Karpas-422 (cell line): ENCODE data around the gene WHRN. TPM values are rescaled to one million over a fixed set of nuclear protein-coding genes. Genes with fewer than 3 reads are reported as not detected.

Experiments used
- DNase-seq: peaks from one replicate; pipeline ENCODE4 v3.0.0-alpha.2; 2015
- H2AFZ ChIP-seq: fragments of 200-600 bp; sonication (generic); 2 replicates; pipeline ENCODE4 v1.6.1; 2014; ENCODE audit warnings: antibody characterized with exemption, low read length, mixed read lengths
- H3K27ac ChIP-seq: fragments of 200-600 bp; sonication (generic); 2 replicates; pipeline ENCODE4 v1.5.1; 2014; ENCODE audit warnings: mild to moderate bottlenecking, low read length, moderate library complexity
- H3K27me3 ChIP-seq: fragments of 200-600 bp; sonication (generic); 2 replicates; pipeline ENCODE4 v1.6.1; 2014; ENCODE audit warnings: low read length, mixed read lengths
- H3K36me3 ChIP-seq: fragments of 200-600 bp; sonication (generic); 2 replicates; pipeline ENCODE4 v1.6.1; 2014; ENCODE audit warnings: low read length, mixed read lengths; ENCODE audit not compliant: insufficient read depth
- H3K4me1 ChIP-seq: fragments of 200-600 bp; sonication (generic); 2 replicates; pipeline ENCODE4 v1.6.1; 2014; ENCODE audit warnings: mild to moderate bottlenecking, low read length, mixed read lengths
- H3K4me2 ChIP-seq: fragments of 200-600 bp; sonication (generic); 2 replicates; pipeline ENCODE4 v1.6.1; 2014; ENCODE audit warnings: low read length, low read depth, mild to moderate bottlenecking; ENCODE audit not compliant: poor library complexity, severe bottlenecking
- H3K4me3 ChIP-seq: fragments of 200-600 bp; sonication (generic); 2 replicates; pipeline ENCODE4 v1.5.1; 2014; ENCODE audit warnings: mild to moderate bottlenecking, antibody characterized with exemption, low read length, mixed read lengths
- H3K79me2 ChIP-seq: fragments of 200-600 bp; sonication (generic); 2 replicates; pipeline ENCODE4 v1.6.1; 2014; ENCODE audit warnings: mild to moderate bottlenecking, low read length, mixed read lengths
- H3K9ac ChIP-seq: fragments of 200-600 bp; sonication (generic); 2 replicates; pipeline ENCODE4 v1.6.0; 2014; ENCODE audit warnings: low read length
- H3K9me2 ChIP-seq: fragments of 200-600 bp; sonication (generic), shearing (Covaris generic); replicated peaks from 2 replicates; pipeline ENCODE4 v1.6.0; 2014; ENCODE audit warnings: mild to moderate bottlenecking, low read length, moderate library complexity; ENCODE audit not compliant: insufficient read depth
- H3K9me3 ChIP-seq: fragments of 300-700, 200-600 bp; sonication (generic); 2 replicates; pipeline ENCODE4 v1.6.1; 2014; ENCODE audit warnings: low read length, mixed read lengths
- H4K20me1 ChIP-seq: fragments of 200-600 bp; sonication (generic); 2 replicates; pipeline ENCODE4 v1.6.1; 2014; ENCODE audit warnings: mild to moderate bottlenecking, antibody characterized with exemption, low read length, low read depth; ENCODE audit not compliant: insufficient read depth
- total RNA-seq: library from RNA; depleted of rRNA; stranded (reverse); fragments of >200 nt; shearing (Covaris generic); gene quantifications from 2 replicates; pipeline ENCODE4 v1.2.3, GENCODE V29; 2014; ENCODE audit warnings: low replicate concordance

WHRN gene
- total RNA-seq, 1 experiment from 2014 or later, result 0.30 TPM

- no peak for DNase-seq
- Histone ChIP-seq H3K4me1 (no peaks in the 10 kb centered on the region), H3K9ac (no peak overlapping the region), H3K9me3 (no peaks in the 10 kb centered on the region), H3K36me3 (no peaks in the 10 kb centered on the region), H3K4me2 (no peak overlapping the region), H3K4me3 (no peak overlapping the region), H3K79me2 (no peaks in the 10 kb centered on the region), H2AFZ (no peak overlapping the region), H3K27me3 (no peaks in the 10 kb centered on the region), H3K27ac (no peak overlapping the region), H4K20me1 (no peaks in the 10 kb centered on the region), H3K9me2 (no peaks in the 10 kb centered on the region)
These were observed 27.6 kb downstream of the WHRN start for GRCh38 chr9:114477642-114478041.

DNA sequence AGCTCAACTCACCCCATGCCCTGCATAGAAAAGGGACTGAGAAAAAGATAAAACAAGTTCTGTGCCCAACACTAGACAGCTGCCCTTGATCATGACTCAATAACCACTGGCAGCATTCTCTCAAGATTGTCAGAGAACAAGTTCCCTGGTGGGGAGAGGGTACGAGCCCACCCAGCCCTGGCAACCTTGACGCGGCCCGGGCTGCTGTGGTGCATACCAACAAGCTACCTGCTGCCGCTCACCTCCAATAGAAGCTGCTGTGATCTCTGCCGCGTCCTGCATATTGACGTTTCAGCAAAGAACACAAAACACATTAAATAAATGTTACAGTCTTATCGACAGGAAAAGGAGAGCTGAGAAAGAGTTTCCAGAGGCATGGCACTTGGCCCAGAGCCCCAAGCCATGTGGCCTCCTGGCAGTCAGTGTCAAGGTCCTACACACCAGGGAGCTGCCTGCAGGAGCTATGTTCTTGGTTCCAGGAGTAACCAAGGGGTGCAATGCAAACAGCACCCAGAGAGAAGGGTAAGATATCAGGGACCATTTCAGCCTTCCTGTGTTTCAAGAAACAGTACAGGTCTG, 28.3 kb downstream of the WHRN start:
- Histone ChIP-seq H4K20me1 (no peaks in the 10 kb centered on the region), H3K4me3 (no peak overlapping the region), H3K36me3 (no peaks in the 10 kb centered on the region), H3K9me2 (no peaks in the 10 kb centered on the region), H3K27me3 (no peaks in the 10 kb centered on the region), H3K9ac (no peak overlapping the region), H2AFZ (no peak overlapping the region), H3K4me2 (no peak overlapping the region), H3K27ac (no peak overlapping the region), H3K9me3 (no peaks in the 10 kb centered on the region), H3K4me1 (no peaks in the 10 kb centered on the region), H3K79me2 (no peaks in the 10 kb centered on the region)
- DNase-seq, result no peak

- Histone ChIP-seq H2AFZ (no peak overlapping the region), H3K9me3 (no peaks in the 10 kb centered on the region)
These were observed 29.7 kb downstream of the WHRN start for GRCh38 chr9:114475412-114476135.

DNA sequence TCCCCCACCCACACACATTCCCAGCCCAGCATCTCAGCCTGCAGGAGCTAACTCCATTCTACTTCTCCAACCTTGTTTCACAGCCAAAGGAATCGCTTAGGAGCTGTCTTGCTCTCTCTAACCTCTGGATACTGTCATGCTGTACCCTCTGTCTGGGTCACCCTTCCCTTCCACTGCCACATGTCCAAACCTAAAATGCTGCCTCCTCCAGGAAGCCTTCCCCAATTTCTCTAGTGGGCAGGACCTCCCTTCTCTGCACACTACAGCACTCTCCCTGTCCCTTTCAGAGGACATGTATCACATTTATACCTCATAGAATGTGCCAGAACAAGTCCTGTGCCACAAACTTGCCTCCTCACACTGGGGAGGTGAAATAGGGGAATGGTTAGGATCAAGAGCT, 30.8 kb downstream of the WHRN start:
- H4K20me1 ChIP-seq, result no peaks in the 10 kb centered on the region
- H3K4me3 ChIP-seq, result no peak overlapping the region
- H3K4me1 ChIP-seq, result no peaks in the 10 kb centered on the region
- H3K4me2 ChIP-seq, result no peak overlapping the region
- no peak overlapping the region for H3K9ac ChIP-seq
- H3K9me3 ChIP-seq, result no peaks in the 10 kb centered on the region
- H2AFZ ChIP-seq, result no peak overlapping the region
- DNase-seq, result no peak
- H3K9me2 ChIP-seq, result no peaks in the 10 kb centered on the region
- no peaks in the 10 kb centered on the region for H3K79me2 ChIP-seq
- no peak overlapping the region for H3K27ac ChIP-seq
- H3K27me3 ChIP-seq, result no peaks in the 10 kb centered on the region
- no peaks in the 10 kb centered on the region for H3K36me3 ChIP-seq

More at GRCh38 chr9:114475412-114476135, 29.7 kb downstream of the WHRN start:
- Histone ChIP-seq H3K4me1 (no peaks in the 10 kb centered on the region), H4K20me1 (no peaks in the 10 kb centered on the region), H3K27ac (no peak overlapping the region), H3K36me3 (no peaks in the 10 kb centered on the region), H3K27me3 (no peaks in the 10 kb centered on the region), H3K79me2 (no peaks in the 10 kb centered on the region), H3K4me2 (no peak overlapping the region), H3K4me3 (no peak overlapping the region), H3K9me2 (no peaks in the 10 kb centered on the region), H3K9ac (no peak overlapping the region)
- no peak for DNase-seq

DNA sequence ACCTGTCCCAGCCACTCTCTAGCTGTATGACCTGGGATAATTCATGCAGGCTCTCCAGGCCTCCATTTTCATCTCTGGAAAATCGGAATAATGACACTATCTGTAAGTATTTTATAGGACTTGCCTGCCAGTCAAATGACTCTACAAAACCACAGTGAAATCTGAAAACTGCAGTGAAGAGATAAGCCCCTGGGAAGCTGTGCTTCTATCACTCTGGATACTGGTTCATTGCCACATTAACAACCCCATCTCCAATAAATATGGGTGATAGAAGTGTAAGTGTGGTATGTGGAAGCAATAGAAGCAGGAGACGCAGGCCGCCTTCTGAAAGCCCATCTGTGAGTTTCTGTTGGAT, 31.8 kb downstream of the WHRN start:
- H3K9ac ChIP-seq, result no peak overlapping the region
- no peak overlapping the region for H2AFZ ChIP-seq
- H3K4me1 ChIP-seq, result no peaks in the 10 kb centered on the region
- H3K9me3 ChIP-seq, result no peaks in the 10 kb centered on the region
- no peaks in the 10 kb centered on the region for H3K9me2 ChIP-seq
- H3K79me2 ChIP-seq, result no peaks in the 10 kb centered on the region
- no peak overlapping the region for H3K27ac ChIP-seq
- H4K20me1 ChIP-seq, result no peaks in the 10 kb centered on the region
- H3K4me2 ChIP-seq, result no peak overlapping the region
- no peaks in the 10 kb centered on the region for H3K36me3 ChIP-seq
- DNase-seq, result no peak
- H3K4me3 ChIP-seq, result no peak overlapping the region
- no peaks in the 10 kb centered on the region for H3K27me3 ChIP-seq

- no peaks in the 10 kb centered on the region for H3K27me3 ChIP-seq
These were observed 32.4 kb downstream of the WHRN start for GRCh38 chr9:114472765-114473446.

GRCh38 chr9:114471157-114471556, 34.1 kb downstream of the WHRN start:
- no peaks in the 10 kb centered on the region for H3K36me3 ChIP-seq
- no peaks in the 10 kb centered on the region for H3K9me2 ChIP-seq
- no peaks in the 10 kb centered on the region for H3K9me3 ChIP-seq
- no peak overlapping the region for H2AFZ ChIP-seq
- DNase-seq, result no peak
- no peaks in the 10 kb centered on the region for H3K4me1 ChIP-seq
- H3K4me3 ChIP-seq, result no peak overlapping the region
- no peaks in the 10 kb centered on the region for H3K79me2 ChIP-seq
- H3K9ac ChIP-seq, result no peak overlapping the region
- H3K27ac ChIP-seq, result no peak overlapping the region
- no peaks in the 10 kb centered on the region for H3K27me3 ChIP-seq
- no peak overlapping the region for H3K4me2 ChIP-seq
- no peaks in the 10 kb centered on the region for H4K20me1 ChIP-seq

More at GRCh38 chr9:114472765-114473446, 32.4 kb downstream of the WHRN start:
- Histone ChIP-seq H3K27ac (no peak overlapping the region), H3K9me2 (no peaks in the 10 kb centered on the region), H3K4me3 (no peak overlapping the region), H3K36me3 (no peaks in the 10 kb centered on the region), H3K9me3 (no peaks in the 10 kb centered on the region), H2AFZ (no peak overlapping the region), H3K9ac (no peak overlapping the region), H3K4me2 (no peak overlapping the region), H3K4me1 (no peaks in the 10 kb centered on the region), H3K79me2 (no peaks in the 10 kb centered on the region), H4K20me1 (no peaks in the 10 kb centered on the region)
- DNase-seq, result no peak

GRCh38 chr9:114470581-114470980, 34.7 kb downstream of the WHRN start:
- no peaks in the 10 kb centered on the region for H3K36me3 ChIP-seq
- no peaks in the 10 kb centered on the region for H3K4me1 ChIP-seq
- H2AFZ ChIP-seq, result no peak overlapping the region
- H3K9me3 ChIP-seq, result no peaks in the 10 kb centered on the region
- no peaks in the 10 kb centered on the region for H4K20me1 ChIP-seq
- DNase-seq, result no peak
- H3K9ac ChIP-seq, result no peak overlapping the region
- no peak overlapping the region for H3K4me3 ChIP-seq
- H3K27ac ChIP-seq, result no peak overlapping the region
- H3K27me3 ChIP-seq, result no peaks in the 10 kb centered on the region
- no peaks in the 10 kb centered on the region for H3K79me2 ChIP-seq
- H3K4me2 ChIP-seq, result no peak overlapping the region
- H3K9me2 ChIP-seq, result no peaks in the 10 kb centered on the region
